Caco-2 (cell line): Measurements from ENCODE around the gene RANBP3. TPM values are rescaled to one million over a fixed set of nuclear protein-coding genes. Genes with fewer than 3 reads are reported as not detected.

ENCODE experiments used
- BruUV-seq: library from RNA; stranded (reverse); fragments of 400-500 nt; replicated peaks from 2 replicates; lab custom pipeline; 2021; lab: Mats Ljungman, UMichigan
- CTCF ChIA-PET: fragments of 300-600 bp; sonication (Branson Sonifier 250); formaldehyde crosslinking; loops from one replicate; lab custom pipeline; 2022; ENCODE audit warnings: antibody characterized with exemption; lab: Charles Lee
- POLR2A ChIA-PET: fragments of 300-600 bp; sonication (Branson Sonifier 250); formaldehyde crosslinking; loops from one replicate; lab custom pipeline; 2022; ENCODE audit warnings: antibody characterized with exemption; lab: Charles Lee
- DNase-seq, 2 experiments: peaks; one replicate each; pipeline versions ENCODE4 v3.0.0 to v3.0.0-alpha.2; 2020 to 2022
- H3K27me3 ChIP-seq: replicated peaks from 2 replicates; pipeline ENCODE4 v1.6.0; 2011; ENCODE audit warnings: low read length; ENCODE audit not compliant: control insufficient read depth, insufficient read depth
- H3K36me3 ChIP-seq: 2 replicates; pipeline ENCODE4 v1.5.1; 2011; ENCODE audit warnings: low read length; ENCODE audit not compliant: control insufficient read depth, insufficient read depth
- H3K4me1 ChIP-seq: fragments of 250-450 bp; sonication (Bioruptor Pico); 2 replicates; pipeline ENCODE4 v1.5.1; 2020; ENCODE audit warnings: mild to moderate bottlenecking
- H3K4me3 ChIP-seq: 2 replicates; pipeline ENCODE4 v1.5.1; 2011; ENCODE audit warnings: low read depth, mild to moderate bottlenecking, control low read depth, low read length
- H3K9me3 ChIP-seq: fragments of 250-450 bp; sonication (Bioruptor Pico); 2 replicates; pipeline ENCODE4 v1.5.1; 2020; ENCODE audit warnings: mild to moderate bottlenecking, moderate library complexity
- H3K27ac Mint-ChIP-seq: one replicate; pipeline ENCODE4 v1.8.0; 2022; ENCODE audit warnings: mixed read lengths; ENCODE audit not compliant: unreplicated experiment
- H3K27me3 Mint-ChIP-seq: one replicate; pipeline ENCODE4 v1.8.0; 2022; ENCODE audit warnings: mixed read lengths; ENCODE audit not compliant: insufficient read depth, unreplicated experiment
- H3K36me3 Mint-ChIP-seq: one replicate; pipeline ENCODE4 v1.8.0; 2022; ENCODE audit warnings: mild to moderate bottlenecking, mixed read lengths; ENCODE audit not compliant: insufficient read depth, unreplicated experiment
- H3K4me1 Mint-ChIP-seq: one replicate; pipeline ENCODE4 v1.8.0; 2022; ENCODE audit warnings: low read depth, mixed read lengths; ENCODE audit not compliant: unreplicated experiment
- H3K4me3 Mint-ChIP-seq: one replicate; pipeline ENCODE4 v1.8.0; 2022; ENCODE audit warnings: mild to moderate bottlenecking, moderate library complexity, mixed read lengths; ENCODE audit not compliant: unreplicated experiment
- H3K9me3 Mint-ChIP-seq: one replicate; pipeline ENCODE4 v1.8.0; 2022; ENCODE audit warnings: mixed read lengths; ENCODE audit not compliant: unreplicated experiment
- intact Hi-C: fragments of 100-400 bp; cut with micrococcal nuclease; formaldehyde crosslinking; loops from one replicate; pipeline ENCODE4 v1.10.0; 2022; ENCODE audit not compliant: unreplicated experiment
- total RNA-seq: library from RNA; stranded (reverse); gene quantifications from 2 replicates; pipeline ENCODE4 v1.2.3, GENCODE V29; 2022
- TF ChIP-seq, protein P1 (sequence below), 2 experiments: fragments of 200-600 bp in 1 of 2; IDR thresholded peaks; 1 replicate in 1 of 2; 2 replicates in 1 of 2; pipeline versions ENCODE4 v1.5.1 to v1.8.0; 2011 to 2022; ENCODE audit warnings: antibody characterized with exemption in 1 of 2, control low read depth in 1 of 2, inconsistent platforms in 1 of 2, low read depth in 1 of 2, low read length in 1 of 2, mild to moderate bottlenecking in 1 of 2, moderate library complexity in 1 of 2; ENCODE audit not compliant: insufficient read depth in 1 of 2, severe bottlenecking in 1 of 2, unreplicated experiment in 1 of 2

The RANBP3 gene
- total RNA-seq, 1 experiment from 2014 or later, result 90.4 TPM

DNA sequence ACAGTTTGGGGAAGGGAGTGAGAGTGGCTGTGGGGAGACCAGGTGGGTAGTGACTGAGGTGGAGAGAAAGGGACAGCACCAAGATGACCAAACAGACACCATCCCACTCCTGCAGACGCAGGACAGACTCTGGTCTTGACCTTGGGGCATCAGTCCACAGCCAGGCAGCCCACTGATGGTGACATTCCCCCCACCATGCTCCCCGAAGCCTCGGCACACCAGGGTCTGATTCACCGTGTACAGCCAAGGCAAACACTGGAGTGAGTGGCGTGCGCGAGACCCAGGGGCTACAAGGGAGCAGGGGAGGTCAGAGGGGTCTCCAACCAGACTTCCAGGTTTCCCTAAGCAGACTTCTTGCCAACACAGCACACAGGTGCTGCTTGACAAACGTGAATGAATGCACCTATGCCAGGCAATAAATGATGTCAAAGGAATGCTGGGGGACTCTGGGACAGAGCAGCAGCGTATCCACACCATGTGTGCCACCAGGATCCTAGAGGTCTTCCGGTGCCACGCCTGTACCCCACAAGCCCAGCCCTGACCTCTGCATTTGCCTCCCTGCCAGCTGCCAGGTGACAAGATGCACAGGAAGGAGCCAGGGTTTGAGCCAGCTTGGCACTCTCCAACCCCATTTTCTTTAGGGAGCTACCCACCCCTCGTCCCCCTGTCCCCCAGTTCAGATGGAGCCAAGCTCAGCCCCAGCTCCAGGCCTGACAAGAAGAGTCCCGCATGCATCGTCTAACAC is 18.5 kb downstream of the RANBP3 start:
- BruUV-seq, result no TSS peak
- Histone ChIP-seq H3K4me3 (no peak overlapping the region), H3K27me3 (no peaks in the 10 kb centered on the region), H3K4me1 (peaks cover 30% of the 10 kb centered on the region), H3K36me3 (no peaks in the 10 kb centered on the region; the same call in 1 of the 2 replicates), H3K9me3 (no peaks in the 10 kb centered on the region)
- Mint-ChIP-seq H3K4me3 (no peak overlapping the region), H3K27ac (no peak overlapping the region), H3K36me3 (peaks cover 12% of the 10 kb centered on the region), H3K4me1 (peaks cover 23% of the 10 kb centered on the region), H3K9me3 (no peaks in the 10 kb centered on the region), H3K27me3 (no peaks in the 10 kb centered on the region)
- intact Hi-C loops, result no loop called here
- no peak for DNase-seq
- TF ChIP-seq, protein P1, sequence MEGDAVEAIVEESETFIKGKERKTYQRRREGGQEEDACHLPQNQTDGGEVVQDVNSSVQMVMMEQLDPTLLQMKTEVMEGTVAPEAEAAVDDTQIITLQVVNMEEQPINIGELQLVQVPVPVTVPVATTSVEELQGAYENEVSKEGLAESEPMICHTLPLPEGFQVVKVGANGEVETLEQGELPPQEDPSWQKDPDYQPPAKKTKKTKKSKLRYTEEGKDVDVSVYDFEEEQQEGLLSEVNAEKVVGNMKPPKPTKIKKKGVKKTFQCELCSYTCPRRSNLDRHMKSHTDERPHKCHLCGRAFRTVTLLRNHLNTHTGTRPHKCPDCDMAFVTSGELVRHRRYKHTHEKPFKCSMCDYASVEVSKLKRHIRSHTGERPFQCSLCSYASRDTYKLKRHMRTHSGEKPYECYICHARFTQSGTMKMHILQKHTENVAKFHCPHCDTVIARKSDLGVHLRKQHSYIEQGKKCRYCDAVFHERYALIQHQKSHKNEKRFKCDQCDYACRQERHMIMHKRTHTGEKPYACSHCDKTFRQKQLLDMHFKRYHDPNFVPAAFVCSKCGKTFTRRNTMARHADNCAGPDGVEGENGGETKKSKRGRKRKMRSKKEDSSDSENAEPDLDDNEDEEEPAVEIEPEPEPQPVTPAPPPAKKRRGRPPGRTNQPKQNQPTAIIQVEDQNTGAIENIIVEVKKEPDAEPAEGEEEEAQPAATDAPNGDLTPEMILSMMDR (IDR thresholded peaks at IDR 0.05; ENCODE audit: insufficient read depth in 1 of 2, low read depth in 1 of 2, low read length in 1 of 2, severe bottlenecking in 1 of 2, unreplicated experiment in 1 of 2), result no peak
- ChIA-PET CTCF (no interaction called here), POLR2A (no interaction called here)

DNA sequence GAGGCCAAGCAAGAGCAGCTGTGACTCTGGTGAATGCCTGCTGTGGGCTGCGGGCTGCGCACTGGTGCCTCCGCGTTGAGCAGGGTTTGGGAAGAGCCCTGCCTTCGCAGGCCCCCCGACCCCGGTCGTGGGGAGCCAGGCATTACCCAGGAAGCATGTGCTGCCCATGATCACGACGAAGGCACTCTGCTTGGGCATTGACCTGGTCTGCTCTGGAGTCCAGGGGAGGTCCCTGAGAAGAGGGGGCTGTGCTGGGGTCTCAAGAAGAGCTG is 19.2 kb downstream of the RANBP3 start:
- H3K36me3 Mint-ChIP-seq, result peaks cover 12% of the 10 kb centered on the region
- H3K9me3 Mint-ChIP-seq, result no peaks in the 10 kb centered on the region
- BruUV-seq, result no TSS peak
- H3K27me3 Mint-ChIP-seq, result no peaks in the 10 kb centered on the region
- Histone ChIP-seq H3K27me3 (no peaks in the 10 kb centered on the region), H3K36me3 (no peaks in the 10 kb centered on the region; the same call in 1 of the 2 replicates), H3K9me3 (no peaks in the 10 kb centered on the region), H3K4me3 (no peak overlapping the region), H3K4me1 (peaks cover 35% of the 10 kb centered on the region)
- POLR2A ChIA-PET, result no interaction called here
- intact Hi-C loops, result no loop called here
- CTCF ChIA-PET, result no interaction called here
- TF ChIP-seq, protein P1 (IDR thresholded peaks at IDR 0.05; ENCODE audit: insufficient read depth in 1 of 2, low read depth in 1 of 2, low read length in 1 of 2, severe bottlenecking in 1 of 2, unreplicated experiment in 1 of 2), result no peak
- no peak overlapping the region for H3K4me3 Mint-ChIP-seq
- DNase-seq, result no peak
- H3K4me1 Mint-ChIP-seq, result peaks cover 28% of the 10 kb centered on the region
- no peak overlapping the region for H3K27ac Mint-ChIP-seq

DNA sequence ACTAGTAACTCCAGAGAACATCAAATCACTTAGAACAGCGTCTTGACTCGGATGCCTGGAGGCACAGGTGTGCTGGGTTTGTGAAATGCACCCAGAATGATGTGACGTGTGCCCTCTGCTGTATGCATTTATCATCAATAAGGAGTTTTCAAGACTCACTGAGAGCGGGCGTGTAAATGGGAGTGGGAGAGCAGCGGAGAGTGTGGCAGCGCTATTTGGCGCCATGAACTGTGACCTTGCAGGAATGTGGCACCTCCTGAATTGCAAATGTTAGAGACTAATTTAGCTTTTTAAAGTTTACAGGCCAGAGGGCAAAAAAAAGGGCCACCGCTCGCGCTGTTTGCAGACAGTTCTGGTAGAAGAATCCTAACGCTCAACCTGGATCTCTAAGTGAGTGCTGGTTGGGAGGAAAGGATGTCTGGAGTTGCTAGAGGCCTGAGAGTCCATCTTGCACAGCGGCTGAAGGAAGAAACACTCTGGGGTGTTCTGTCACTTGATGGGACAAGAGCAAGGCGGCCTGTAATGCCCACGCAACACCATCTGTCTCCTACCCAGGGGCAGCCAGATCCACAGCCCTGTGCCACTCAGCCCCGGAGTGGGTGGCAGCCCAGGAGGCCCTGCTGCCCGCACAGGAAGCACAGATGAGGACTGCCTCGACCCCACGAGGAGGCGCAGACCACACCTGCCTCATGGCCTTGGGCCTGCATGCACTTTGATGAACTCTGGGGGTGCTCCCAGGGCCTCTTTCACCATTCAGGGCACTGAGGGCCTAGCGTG is 19.7 kb downstream of the RANBP3 start:
- CTCF ChIA-PET, result interaction anchor here (1.8 kb wide), 1 partner anchor 9 kb away, joined by 7 read pairs; no protein-coding TSS in a partner anchor
- Histone ChIP-seq H3K9me3 (no peaks in the 10 kb centered on the region), H3K4me3 (no peak overlapping the region), H3K4me1 (peaks cover 35% of the 10 kb centered on the region), H3K36me3 (no peaks in the 10 kb centered on the region), H3K27me3 (no peaks in the 10 kb centered on the region)
- TF ChIP-seq, protein P1 (IDR thresholded peaks at IDR 0.05; ENCODE audit: insufficient read depth in 1 of 2, low read depth in 1 of 2, low read length in 1 of 2, severe bottlenecking in 1 of 2, unreplicated experiment in 1 of 2), result no peak
- Mint-ChIP-seq H3K9me3 (no peaks in the 10 kb centered on the region), H3K27me3 (no peaks in the 10 kb centered on the region), H3K4me3 (no peak overlapping the region), H3K4me1 (peaks cover 28% of the 10 kb centered on the region), H3K36me3 (peaks cover 12% of the 10 kb centered on the region), H3K27ac (peak overlapping the region; percentile 14)
- peak in 1 of 2 experiments; percentile 29 for DNase-seq
- POLR2A ChIA-PET, result no interaction called here
- no TSS peak for BruUV-seq
- intact Hi-C loops, result no loop called here
